GM06990 (cell line): ENCODE results near the gene XYLT1.
A peak's percentile ranks its signal among the peaks of the same experiment; 100 is the strongest.

Experiments
- DNase-seq: peaks from one replicate; pipeline ENCODE4 v3.0.0-alpha.2; 2011; ENCODE audit not compliant: insufficient read length; ENCODE audit errors: extremely low read depth
- H3K27me3 ChIP-seq: replicated peaks from 2 replicates; pipeline ENCODE4 v1.6.0; 2011; ENCODE audit warnings: low read length; ENCODE audit not compliant: control insufficient read depth, insufficient read depth
- H3K36me3 ChIP-seq: 2 replicates; pipeline ENCODE4 v1.5.1; 2011; ENCODE audit warnings: low read length; ENCODE audit not compliant: control insufficient read depth, insufficient read depth
- H3K4me3 ChIP-seq: replicated peaks from 2 replicates; pipeline ENCODE4 v1.5.1; 2011; ENCODE audit warnings: low read depth, mild to moderate bottlenecking, control low read depth, low read length
- TF ChIP-seq, protein P1 (sequence below): IDR thresholded peaks from 2 replicates; pipeline ENCODE4 v1.5.1; 2011; ENCODE audit warnings: low read length, control low read depth, mild to moderate bottlenecking, inconsistent platforms; ENCODE audit not compliant: insufficient read depth, poor library complexity, severe bottlenecking

The XYLT1 gene

DNA sequence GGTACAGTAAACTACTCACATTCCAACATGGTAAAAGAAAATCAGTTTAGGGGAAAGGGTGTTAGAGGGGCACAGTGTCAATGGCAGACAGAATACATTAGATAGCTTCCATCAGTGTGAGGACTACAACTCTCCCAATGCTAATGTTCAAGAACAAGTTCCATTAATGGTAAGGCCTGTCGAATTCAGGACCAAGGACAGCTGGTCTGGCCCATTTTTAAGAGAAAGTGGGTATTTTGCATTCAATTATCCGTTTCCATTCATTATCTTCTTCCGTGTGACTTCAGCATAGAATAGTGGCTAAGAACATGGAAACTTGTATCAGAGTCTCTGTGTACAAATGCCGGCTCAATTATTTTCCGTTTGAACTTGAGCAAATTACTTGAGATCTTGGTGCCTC lies 98.4 kb downstream of the XYLT1 start:
- Histone ChIP-seq H3K4me3 (no peak overlapping the region), H3K36me3 (no peaks in the 10 kb centered on the region), H3K27me3 (no peaks in the 10 kb centered on the region)
- TF ChIP-seq, protein P1, sequence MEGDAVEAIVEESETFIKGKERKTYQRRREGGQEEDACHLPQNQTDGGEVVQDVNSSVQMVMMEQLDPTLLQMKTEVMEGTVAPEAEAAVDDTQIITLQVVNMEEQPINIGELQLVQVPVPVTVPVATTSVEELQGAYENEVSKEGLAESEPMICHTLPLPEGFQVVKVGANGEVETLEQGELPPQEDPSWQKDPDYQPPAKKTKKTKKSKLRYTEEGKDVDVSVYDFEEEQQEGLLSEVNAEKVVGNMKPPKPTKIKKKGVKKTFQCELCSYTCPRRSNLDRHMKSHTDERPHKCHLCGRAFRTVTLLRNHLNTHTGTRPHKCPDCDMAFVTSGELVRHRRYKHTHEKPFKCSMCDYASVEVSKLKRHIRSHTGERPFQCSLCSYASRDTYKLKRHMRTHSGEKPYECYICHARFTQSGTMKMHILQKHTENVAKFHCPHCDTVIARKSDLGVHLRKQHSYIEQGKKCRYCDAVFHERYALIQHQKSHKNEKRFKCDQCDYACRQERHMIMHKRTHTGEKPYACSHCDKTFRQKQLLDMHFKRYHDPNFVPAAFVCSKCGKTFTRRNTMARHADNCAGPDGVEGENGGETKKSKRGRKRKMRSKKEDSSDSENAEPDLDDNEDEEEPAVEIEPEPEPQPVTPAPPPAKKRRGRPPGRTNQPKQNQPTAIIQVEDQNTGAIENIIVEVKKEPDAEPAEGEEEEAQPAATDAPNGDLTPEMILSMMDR = no peak
- no peak for DNase-seq

DNA sequence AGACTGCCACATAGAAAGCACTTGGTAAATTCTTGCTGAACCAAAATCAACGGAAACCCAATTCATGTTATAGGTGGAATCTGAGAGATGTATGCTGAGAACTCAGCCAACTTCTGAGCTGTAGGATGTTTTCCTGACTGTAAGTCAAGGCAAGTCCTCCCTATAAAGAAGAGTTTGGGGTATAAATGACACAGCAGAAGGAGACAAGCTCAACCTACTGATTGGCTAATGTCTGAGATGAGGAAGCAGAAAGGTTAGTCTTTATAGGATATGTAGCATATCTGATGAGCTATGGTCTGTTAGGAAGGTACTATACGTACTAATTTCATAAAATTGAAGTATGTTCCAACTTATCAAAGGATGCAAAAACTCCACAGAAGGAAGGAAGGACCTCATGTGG lies 99.5 kb downstream of the XYLT1 start:
- TF ChIP-seq, protein P1 = no peak
- Histone ChIP-seq H3K4me3 (no peak overlapping the region), H3K36me3 (no peaks in the 10 kb centered on the region), H3K27me3 (no peaks in the 10 kb centered on the region)
- no peak for DNase-seq

DNA sequence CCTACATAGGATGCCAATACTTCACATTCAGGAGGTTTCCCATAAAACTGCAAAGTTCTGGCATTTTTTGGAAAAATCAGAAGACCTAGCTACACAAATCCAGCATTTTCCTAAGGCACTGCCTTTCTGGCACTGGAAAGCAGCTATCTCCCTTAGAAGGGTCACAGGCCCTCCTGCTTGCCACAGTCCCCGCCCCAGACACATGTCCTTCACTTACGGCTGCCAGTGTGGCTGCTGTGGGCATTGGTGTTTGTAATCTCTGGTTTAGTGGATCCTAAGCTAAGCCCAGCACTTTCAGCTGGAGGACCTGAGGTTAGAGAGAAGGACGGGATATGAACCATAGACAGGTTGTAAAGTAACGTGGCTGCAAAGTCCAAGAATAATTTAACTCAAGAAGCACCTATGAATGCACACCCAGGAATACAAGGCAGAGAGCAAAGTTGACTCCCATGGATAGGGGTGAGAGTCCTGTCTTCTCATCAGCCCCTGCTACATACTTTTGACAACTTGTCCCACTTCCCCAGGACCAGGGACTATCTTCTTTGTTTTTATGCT lies 100.0 kb downstream of the XYLT1 start:
- Histone ChIP-seq H3K27me3 (no peaks in the 10 kb centered on the region), H3K36me3 (no peaks in the 10 kb centered on the region), H3K4me3 (no peak overlapping the region)
- TF ChIP-seq, protein P1 = no peak
- DNase-seq = no peak

DNA sequence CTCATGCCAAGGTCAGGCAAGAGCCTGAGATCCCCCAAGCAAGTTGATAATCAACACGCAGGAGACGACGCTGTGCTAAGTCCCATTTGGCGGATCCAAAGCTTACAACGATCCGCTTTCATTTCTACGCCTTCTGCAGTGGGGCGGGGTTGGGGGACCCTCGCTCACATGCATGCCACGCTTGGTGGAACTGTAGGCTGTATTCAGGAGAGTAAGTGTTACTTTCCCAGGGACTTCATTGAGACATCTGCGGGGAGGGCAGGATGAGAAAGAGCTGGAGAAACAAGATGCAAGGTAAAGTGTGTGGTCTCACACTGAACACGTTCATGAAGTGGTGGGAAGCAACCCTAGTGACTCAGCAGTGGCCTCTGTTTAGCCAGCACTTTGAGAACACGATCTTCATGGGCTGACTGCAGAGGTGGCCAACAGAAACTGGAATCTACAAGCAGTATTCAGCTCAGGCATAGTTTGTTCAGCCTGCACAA lies 100.5 kb downstream of the XYLT1 start:
- TF ChIP-seq, protein P1 = no peak
- no peaks in the 10 kb centered on the region for H3K36me3 ChIP-seq
- DNase-seq = no peak

DNA sequence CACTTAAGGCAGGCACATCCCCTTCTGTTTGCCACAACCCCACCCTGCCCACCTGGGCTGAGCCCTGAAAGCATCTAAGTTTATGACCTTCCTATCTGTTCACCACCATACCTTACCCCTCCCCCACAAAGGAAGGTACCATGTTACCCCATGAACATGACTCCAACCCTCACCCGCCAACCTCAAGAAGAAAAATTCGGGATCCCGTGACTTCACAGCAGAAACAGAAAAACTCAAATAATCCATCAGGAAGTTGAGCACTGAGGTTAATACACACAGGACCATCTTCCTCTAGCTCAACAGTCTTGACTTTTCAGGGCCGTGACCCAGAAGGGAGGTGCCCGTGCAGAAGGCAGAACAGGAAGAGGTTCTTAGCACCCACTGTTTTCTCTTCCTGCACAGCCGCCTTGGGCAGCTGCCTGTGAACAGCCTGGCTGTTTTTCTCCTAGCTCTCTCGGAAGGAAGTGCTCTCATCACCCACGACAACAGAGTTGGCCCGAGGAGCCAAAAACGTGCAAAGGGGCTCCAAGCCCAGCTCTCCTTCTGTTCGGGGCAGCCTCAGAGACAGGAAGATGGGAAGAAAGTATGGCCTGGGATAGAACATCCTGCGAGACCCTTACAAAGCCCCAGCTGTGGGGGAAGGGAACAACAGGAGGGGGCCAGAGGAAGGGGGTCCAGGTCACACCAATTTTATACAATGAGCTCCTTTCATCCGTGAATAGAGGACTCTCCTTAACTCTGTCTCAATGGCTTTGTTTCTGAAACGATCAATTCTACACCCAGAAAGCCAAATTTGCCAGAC lies 101.1 kb downstream of the XYLT1 start:
- peak overlapping the region; percentile 10; the same call in 1 of the 2 replicates for H3K4me3 ChIP-seq
- no peaks in the 10 kb centered on the region for H3K36me3 ChIP-seq
- DNase-seq = peak; percentile 43
- TF ChIP-seq, protein P1 = no peak
- no peaks in the 10 kb centered on the region for H3K27me3 ChIP-seq

More for the DNA sequence above, 100.5 kb downstream of the XYLT1 start:
- Histone ChIP-seq H3K4me3 (no peak overlapping the region), H3K27me3 (no peaks in the 10 kb centered on the region)

DNA sequence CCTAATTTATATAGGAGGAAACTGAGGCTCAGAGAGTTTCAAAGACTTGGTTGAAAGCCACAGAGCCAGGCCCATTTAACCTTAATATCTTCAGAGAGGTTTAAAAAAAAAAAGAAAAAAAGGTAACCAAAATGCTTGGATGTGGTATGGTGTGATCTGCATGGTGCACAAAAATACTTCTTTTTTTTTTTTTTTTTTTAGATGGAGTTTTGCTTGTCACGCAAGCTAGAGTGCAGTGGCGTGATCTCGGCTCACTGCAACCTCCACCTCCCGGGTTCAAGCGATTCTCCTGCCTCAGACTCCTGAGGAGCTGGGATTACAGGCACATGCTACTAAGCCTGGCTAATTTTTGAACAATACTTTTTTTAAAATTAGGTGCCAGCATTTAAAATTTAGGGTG lies 101.8 kb downstream of the XYLT1 start:
- H3K4me3 ChIP-seq = no peak overlapping the region; the same call in 1 of the 2 replicates
- H3K36me3 ChIP-seq = no peaks in the 10 kb centered on the region
- H3K27me3 ChIP-seq = no peaks in the 10 kb centered on the region

More for the DNA sequence above, 101.8 kb downstream of the XYLT1 start:
- DNase-seq = no peak
- TF ChIP-seq, protein P1 = no peak
